Measurements from ENCODE around the gene PRMT3.

DNA sequence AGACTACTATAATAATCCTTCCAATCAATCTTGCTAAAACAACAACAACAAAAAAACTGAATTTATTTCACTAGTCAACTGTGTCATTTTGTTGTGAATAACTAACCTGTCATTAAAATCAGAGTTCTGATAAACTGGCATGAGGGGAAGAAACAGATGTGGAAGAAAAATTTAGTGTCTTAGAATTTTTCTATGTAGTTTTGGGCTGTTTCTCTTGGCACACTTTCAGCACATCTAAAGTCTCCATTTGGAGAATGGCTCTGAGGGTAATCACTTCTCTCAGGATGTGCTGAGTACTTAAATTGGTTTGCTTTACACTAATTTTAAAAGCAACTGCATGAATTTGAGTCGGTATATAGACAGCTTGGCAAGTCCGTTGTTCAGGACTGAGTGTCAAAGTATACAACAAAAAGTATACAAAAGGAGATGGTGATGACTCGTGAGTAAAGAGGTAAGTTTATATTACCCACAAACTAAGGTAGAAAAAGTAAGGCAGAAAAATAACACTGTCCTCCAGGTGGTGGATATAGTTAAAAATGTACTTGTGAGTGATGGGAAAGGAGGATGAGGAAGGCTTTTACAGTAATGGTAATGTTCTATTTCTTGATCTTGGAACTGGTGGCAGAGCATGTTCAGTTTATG, 13.8 kb upstream of the PRMT3 start:
- TF ChIP-seq, protein P1, sequence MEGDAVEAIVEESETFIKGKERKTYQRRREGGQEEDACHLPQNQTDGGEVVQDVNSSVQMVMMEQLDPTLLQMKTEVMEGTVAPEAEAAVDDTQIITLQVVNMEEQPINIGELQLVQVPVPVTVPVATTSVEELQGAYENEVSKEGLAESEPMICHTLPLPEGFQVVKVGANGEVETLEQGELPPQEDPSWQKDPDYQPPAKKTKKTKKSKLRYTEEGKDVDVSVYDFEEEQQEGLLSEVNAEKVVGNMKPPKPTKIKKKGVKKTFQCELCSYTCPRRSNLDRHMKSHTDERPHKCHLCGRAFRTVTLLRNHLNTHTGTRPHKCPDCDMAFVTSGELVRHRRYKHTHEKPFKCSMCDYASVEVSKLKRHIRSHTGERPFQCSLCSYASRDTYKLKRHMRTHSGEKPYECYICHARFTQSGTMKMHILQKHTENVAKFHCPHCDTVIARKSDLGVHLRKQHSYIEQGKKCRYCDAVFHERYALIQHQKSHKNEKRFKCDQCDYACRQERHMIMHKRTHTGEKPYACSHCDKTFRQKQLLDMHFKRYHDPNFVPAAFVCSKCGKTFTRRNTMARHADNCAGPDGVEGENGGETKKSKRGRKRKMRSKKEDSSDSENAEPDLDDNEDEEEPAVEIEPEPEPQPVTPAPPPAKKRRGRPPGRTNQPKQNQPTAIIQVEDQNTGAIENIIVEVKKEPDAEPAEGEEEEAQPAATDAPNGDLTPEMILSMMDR (IDR thresholded peaks at IDR 0.05), result no peak
- no peak for TF ChIP-seq POLR2A (IDR thresholded peaks at IDR 0.05)

All from adrenal gland (tissue), 5 donors.